Ascending aorta (tissue), 2 donors: ENCODE data around the gene FAM81B. TPM values are rescaled to one million over a fixed set of nuclear protein-coding genes. Genes with fewer than 3 reads are reported as not detected.

Experiments used
- DNase-seq, 2 donors: peaks; one replicate each; pipeline ENCODE4 v3.0.0-alpha.2; 2019; ENCODE audit warnings: low spot score in 2 of 2
- H3K27ac ChIP-seq, 2 donors: fragments of 200-600 bp; sonication (generic); one replicate each; pipeline ENCODE4 v1.5.1; 2016 to 2017; ENCODE audit warnings: mild to moderate bottlenecking in 1 of 2
- H3K27me3 ChIP-seq: fragments of 200-600 bp; sonication (generic); one replicate; pipeline ENCODE4 v1.5.1; 2017
- H3K36me3 ChIP-seq, 2 donors: fragments of 200-600 bp; sonication (generic); one replicate each; pipeline ENCODE4 v1.5.1; 2016
- H3K4me1 ChIP-seq, 2 donors: fragments of 200-600 bp; sonication (generic); one replicate each; pipeline ENCODE4 v1.5.1; 2016 to 2017; ENCODE audit warnings: mild to moderate bottlenecking in 1 of 2
- H3K4me3 ChIP-seq, 2 donors: fragments of 200-600 bp; sonication (generic); one replicate each; pipeline ENCODE4 v1.5.1; 2016 to 2017; ENCODE audit warnings: mild to moderate bottlenecking in 1 of 2
- H3K9me3 ChIP-seq, 2 donors: fragments of 200-600 bp; sonication (generic); one replicate each; pipeline ENCODE4 v1.5.1; 2016
- intact Hi-C: fragments of 100-400 bp; cut with DNase I; formaldehyde crosslinking; loops from one replicate; pipeline ENCODE4 v1.15.1; 2023
- total RNA-seq: library from RNA; depleted of rRNA; stranded (reverse); fragments of >200 nt; gene quantifications from one replicate; pipeline ENCODE4 v1.1.0, GENCODE V29; 2016
- TF ChIP-seq, protein P1 (sequence below), 3 experiments: fragments of 200-600 bp in 2 of 3; fragments of 450-650 bp in 1 of 3; sonication (generic) in 2 of 3; IDR thresholded peaks; one replicate each; pipeline ENCODE4 v1.5.1; 2016 to 2019; ENCODE audit warnings: antibody characterized with exemption in 3 of 3, mild to moderate bottlenecking in 1 of 3, moderate library complexity in 1 of 3

Gene FAM81B
- total RNA-seq, 1 donor from 2014 or later: not detected

DNA sequence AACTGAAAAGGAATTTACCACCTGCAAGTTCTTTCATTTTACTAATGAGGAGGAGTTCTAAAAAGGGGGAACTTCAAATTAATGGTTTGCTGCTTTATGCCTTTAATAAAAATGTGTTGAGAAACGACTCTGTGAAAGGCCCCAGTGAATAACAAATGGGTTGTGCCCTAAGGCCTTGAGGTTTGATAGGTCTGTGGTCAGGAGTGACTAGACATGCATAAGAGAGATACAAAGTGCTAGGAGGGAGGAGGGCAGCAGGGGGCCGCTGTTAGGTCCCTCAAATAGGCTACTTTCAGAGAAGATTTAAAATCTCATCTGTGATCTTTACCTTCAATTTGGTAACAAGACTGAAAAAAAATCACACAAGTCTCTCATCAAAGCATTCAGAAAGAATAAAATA, 58.3 kb downstream of the FAM81B start:
- TF ChIP-seq, protein P1, sequence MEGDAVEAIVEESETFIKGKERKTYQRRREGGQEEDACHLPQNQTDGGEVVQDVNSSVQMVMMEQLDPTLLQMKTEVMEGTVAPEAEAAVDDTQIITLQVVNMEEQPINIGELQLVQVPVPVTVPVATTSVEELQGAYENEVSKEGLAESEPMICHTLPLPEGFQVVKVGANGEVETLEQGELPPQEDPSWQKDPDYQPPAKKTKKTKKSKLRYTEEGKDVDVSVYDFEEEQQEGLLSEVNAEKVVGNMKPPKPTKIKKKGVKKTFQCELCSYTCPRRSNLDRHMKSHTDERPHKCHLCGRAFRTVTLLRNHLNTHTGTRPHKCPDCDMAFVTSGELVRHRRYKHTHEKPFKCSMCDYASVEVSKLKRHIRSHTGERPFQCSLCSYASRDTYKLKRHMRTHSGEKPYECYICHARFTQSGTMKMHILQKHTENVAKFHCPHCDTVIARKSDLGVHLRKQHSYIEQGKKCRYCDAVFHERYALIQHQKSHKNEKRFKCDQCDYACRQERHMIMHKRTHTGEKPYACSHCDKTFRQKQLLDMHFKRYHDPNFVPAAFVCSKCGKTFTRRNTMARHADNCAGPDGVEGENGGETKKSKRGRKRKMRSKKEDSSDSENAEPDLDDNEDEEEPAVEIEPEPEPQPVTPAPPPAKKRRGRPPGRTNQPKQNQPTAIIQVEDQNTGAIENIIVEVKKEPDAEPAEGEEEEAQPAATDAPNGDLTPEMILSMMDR (IDR thresholded peaks at IDR 0.05): no peak
- Histone ChIP-seq H3K27me3 (no peaks in the 10 kb centered on the region), H3K4me3 (no peak overlapping the region), H3K9me3 (no peaks in the 10 kb centered on the region), H3K27ac (no peak overlapping the region), H3K4me1 (no peaks in the 10 kb centered on the region), H3K36me3 (no peaks in the 10 kb centered on the region)
- no peak for DNase-seq
- intact Hi-C loops: no loop called here

DNA sequence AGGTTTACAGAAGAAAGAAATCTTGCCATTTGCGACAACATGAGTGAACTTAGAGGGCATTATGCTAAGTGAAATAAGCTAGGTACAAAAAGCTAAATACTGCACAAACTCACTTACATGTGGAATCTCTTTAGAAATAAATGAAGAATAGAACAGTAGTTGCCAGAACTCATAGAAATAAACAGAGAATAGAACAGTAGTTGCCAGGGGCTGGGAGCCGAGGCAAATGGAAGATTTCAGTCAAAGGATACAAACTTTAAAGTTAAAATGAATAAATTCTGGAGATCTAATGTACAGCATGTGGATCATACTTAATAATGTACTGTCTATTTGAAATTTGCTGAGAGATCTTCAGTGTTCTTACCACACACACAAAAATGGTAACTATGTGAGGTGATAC, 63.4 kb downstream of the FAM81B start:
- TF ChIP-seq, protein P1 (IDR thresholded peaks at IDR 0.05): no peak
- intact Hi-C loops: no loop called here
- no peak overlapping the region for H3K4me3 ChIP-seq

DNA sequence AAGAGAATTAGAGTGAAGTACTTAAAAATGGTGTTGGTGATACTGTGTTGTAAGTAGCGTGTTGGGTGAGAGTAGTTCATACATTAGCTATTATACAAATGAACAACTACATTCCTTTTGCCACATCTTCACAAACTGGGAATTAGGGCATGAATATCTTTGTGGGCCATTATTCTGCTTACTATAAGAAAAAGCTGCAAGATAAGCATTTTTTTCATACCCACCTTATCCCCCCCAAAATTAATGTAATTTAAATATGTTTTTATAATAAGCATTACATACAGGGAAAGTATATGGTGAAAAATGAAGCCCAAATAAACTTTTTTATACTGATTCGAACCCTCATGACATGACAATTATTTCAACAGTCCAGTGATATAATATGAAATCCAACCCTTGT, 69.5 kb downstream of the FAM81B start:
- H3K36me3 ChIP-seq: peaks cover 4 to 21% of the 10 kb centered on the region in 2 donors
- no peaks in the 10 kb centered on the region for H3K27me3 ChIP-seq
- no peaks in the 10 kb centered on the region for H3K4me1 ChIP-seq
- H3K27ac ChIP-seq: no peak overlapping the region
- H3K4me3 ChIP-seq: no peak overlapping the region
- intact Hi-C loops: no loop called here
- DNase-seq: no peak
- TF ChIP-seq, protein P1 (IDR thresholded peaks at IDR 0.05): no peak
- no peaks in the 10 kb centered on the region for H3K9me3 ChIP-seq

More for the DNA sequence above, 63.4 kb downstream of the FAM81B start:
- DNase-seq: no peak
- Histone ChIP-seq H3K4me1 (no peaks in the 10 kb centered on the region), H3K27ac (no peak overlapping the region), H3K9me3 (no peaks in the 10 kb centered on the region), H3K36me3 (peaks cover 0 to 2% of the 10 kb centered on the region in 2 donors), H3K27me3 (no peaks in the 10 kb centered on the region)

DNA sequence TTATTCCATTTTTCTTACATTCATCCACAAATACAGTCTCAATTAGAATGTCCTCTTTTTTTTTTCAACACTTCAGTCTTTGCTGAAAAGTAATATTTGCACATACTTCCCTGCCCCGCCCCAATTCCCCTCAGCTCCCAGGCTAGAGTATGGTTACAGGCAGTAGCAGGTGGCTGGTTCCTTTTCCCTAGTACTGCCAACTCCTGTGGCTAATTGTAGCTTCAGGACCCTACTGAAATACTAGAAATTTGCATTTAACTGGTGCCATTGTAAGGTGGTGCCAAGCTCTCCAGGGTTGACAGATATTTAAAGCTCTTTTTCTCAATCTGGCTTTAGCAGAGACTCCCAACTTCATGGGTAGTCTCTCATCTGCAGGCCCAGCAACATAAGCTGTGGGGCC, 80.3 kb downstream of the FAM81B start:
- TF ChIP-seq, protein P1 (IDR thresholded peaks at IDR 0.05): no peak
- Histone ChIP-seq H3K27ac (no peak overlapping the region), H3K9me3 (no peaks in the 10 kb centered on the region), H3K4me3 (no peak overlapping the region), H3K36me3 (peaks cover 27 to 54% of the 10 kb centered on the region in 2 donors), H3K27me3 (no peaks in the 10 kb centered on the region), H3K4me1 (no peaks in the 10 kb centered on the region)
- no peak for DNase-seq
- intact Hi-C loops: no loop called here

DNA sequence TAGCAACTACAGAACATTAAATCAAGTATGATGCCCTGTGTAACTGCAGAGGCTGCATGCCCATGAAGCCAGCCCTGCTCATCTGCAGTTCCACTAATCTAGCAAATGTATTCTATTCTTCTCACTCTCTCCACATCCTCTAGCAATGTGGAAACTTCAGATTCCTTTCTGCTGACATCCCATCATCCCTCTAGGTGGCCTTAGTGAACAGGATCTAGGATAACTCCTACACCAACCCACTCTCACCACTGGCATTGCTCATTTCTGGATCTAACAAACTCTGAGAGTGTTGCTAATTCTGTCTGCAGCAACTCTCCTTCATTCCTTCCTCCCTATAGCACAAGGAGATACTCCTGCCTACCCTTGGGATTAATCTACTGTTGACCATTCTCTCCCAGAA, 80.8 kb downstream of the FAM81B start:
- no peak for DNase-seq
- intact Hi-C loops: no loop called here
- H3K4me1 ChIP-seq: no peaks in the 10 kb centered on the region
- no peak overlapping the region for H3K4me3 ChIP-seq
- peaks cover 27 to 49% of the 10 kb centered on the region in 2 donors for H3K36me3 ChIP-seq
- H3K27me3 ChIP-seq: no peaks in the 10 kb centered on the region
- no peaks in the 10 kb centered on the region for H3K9me3 ChIP-seq
- TF ChIP-seq, protein P1 (IDR thresholded peaks at IDR 0.05): no peak
- H3K27ac ChIP-seq: no peak overlapping the region

DNA sequence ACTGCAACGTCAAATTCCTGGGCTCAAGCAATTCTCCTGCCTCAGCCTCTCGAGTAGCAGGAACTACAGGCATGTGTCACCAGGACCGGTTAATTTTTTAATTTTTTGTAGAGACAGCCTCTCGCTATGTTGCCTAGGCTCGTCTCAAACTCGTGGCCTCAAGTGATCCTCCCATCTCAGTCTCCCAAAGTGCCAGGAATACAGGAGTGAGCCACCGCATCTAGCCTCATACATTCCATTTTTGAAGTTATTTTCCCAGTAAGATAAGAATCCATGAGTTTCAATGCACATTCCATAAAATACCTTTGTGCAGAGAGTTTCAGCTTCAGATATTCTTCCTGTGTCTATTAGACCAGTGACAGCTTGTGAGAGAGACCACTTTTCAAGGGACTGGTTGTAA, 93.3 kb downstream of the FAM81B start:
- Histone ChIP-seq H3K4me1 (no peaks in the 10 kb centered on the region), H3K27me3 (no peaks in the 10 kb centered on the region), H3K4me3 (no peak overlapping the region), H3K27ac (no peak overlapping the region), H3K36me3 (peaks cover 74 to 79% of the 10 kb centered on the region in 2 donors), H3K9me3 (peaks cover 20% of the 10 kb centered on the region in 2 donors)
- TF ChIP-seq, protein P1 (IDR thresholded peaks at IDR 0.05): no peak
- no peak for DNase-seq
- intact Hi-C loops: no loop called here
